Peyer's patch (tissue), 4 donors: ENCODE measurements around the gene CHRNB4.

Source experiments
- POLR2A ChIP-seq, 2 donors: fragments of 450-650 bp; IDR thresholded peaks; one replicate each; pipeline ENCODE4 v1.5.1; 2017; ENCODE audit warnings: antibody characterized with exemption in 2 of 2, mild to moderate bottlenecking in 2 of 2, moderate library complexity in 2 of 2
- TF ChIP-seq, protein P1 (sequence below), 6 experiments: fragments of 450-650 bp in 4 of 6; fragments of 200-600 bp in 2 of 6; sonication (generic) in 1 of 6; IDR thresholded peaks; one replicate each; pipeline ENCODE4 v1.5.1; 2017 to 2019; ENCODE audit warnings: antibody characterized with exemption in 6 of 6, mild to moderate bottlenecking in 3 of 6, moderate library complexity in 1 of 6

DNA sequence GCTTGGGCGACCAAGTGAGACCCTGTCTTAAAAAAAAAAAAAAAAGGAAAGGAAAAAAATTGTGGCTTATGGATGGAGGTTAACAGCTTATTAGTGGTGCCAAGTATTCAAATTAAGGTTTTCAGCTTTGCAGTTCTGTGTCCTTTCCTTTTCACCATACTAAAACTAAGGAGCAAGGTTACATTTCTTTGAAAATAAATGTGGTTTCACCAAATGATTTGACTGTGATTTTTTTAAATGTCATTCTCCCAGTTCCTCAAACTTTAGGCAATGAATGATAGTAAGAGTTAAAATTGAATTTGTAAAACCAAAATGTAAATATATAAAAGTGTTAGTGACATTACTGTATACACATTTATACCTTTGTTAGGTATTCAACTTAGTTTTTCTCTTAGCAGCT lies 66.1 kb downstream of the CHRNB4 start:
- TF ChIP-seq, protein P1, sequence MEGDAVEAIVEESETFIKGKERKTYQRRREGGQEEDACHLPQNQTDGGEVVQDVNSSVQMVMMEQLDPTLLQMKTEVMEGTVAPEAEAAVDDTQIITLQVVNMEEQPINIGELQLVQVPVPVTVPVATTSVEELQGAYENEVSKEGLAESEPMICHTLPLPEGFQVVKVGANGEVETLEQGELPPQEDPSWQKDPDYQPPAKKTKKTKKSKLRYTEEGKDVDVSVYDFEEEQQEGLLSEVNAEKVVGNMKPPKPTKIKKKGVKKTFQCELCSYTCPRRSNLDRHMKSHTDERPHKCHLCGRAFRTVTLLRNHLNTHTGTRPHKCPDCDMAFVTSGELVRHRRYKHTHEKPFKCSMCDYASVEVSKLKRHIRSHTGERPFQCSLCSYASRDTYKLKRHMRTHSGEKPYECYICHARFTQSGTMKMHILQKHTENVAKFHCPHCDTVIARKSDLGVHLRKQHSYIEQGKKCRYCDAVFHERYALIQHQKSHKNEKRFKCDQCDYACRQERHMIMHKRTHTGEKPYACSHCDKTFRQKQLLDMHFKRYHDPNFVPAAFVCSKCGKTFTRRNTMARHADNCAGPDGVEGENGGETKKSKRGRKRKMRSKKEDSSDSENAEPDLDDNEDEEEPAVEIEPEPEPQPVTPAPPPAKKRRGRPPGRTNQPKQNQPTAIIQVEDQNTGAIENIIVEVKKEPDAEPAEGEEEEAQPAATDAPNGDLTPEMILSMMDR (IDR thresholded peaks at IDR 0.05) = no peak
- no peak for TF ChIP-seq POLR2A (IDR thresholded peaks at IDR 0.05)
